WI38 (cell line): ENCODE measurements around the gene TSG101.

ENCODE experiments used
- H3K4me3 ChIP-seq: 2 replicates; pipeline ENCODE4 v1.5.1; 2011; ENCODE audit warnings: low read depth, mild to moderate bottlenecking, control low read depth, low read length
- TF ChIP-seq, protein P1 (sequence below): IDR thresholded peaks from 2 replicates; pipeline ENCODE4 v1.5.1; 2012; ENCODE audit warnings: low read depth, mild to moderate bottlenecking, control low read depth, low read length

The TSG101 gene

DNA sequence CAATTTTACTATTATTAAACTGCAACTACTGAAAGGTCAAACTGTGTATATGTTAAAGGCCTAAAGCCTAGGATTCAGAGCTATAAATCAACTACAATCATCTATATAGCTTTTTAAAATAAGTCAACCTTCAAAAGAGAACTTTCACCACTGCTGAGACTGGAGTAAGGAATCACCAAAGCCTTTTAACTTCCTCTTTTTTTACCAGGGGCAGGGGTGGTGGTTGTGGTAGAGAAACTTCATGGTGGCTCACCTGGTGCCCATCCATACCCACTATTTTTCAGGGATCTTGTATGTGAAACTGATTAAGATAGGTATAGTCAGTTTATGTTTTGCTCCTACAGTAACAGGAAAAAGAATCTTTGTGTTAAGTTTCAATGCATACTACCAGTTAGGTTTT lies 31.5 kb downstream of the TSG101 start:
- H3K4me3 ChIP-seq, result no peak overlapping the region
- TF ChIP-seq, protein P1, sequence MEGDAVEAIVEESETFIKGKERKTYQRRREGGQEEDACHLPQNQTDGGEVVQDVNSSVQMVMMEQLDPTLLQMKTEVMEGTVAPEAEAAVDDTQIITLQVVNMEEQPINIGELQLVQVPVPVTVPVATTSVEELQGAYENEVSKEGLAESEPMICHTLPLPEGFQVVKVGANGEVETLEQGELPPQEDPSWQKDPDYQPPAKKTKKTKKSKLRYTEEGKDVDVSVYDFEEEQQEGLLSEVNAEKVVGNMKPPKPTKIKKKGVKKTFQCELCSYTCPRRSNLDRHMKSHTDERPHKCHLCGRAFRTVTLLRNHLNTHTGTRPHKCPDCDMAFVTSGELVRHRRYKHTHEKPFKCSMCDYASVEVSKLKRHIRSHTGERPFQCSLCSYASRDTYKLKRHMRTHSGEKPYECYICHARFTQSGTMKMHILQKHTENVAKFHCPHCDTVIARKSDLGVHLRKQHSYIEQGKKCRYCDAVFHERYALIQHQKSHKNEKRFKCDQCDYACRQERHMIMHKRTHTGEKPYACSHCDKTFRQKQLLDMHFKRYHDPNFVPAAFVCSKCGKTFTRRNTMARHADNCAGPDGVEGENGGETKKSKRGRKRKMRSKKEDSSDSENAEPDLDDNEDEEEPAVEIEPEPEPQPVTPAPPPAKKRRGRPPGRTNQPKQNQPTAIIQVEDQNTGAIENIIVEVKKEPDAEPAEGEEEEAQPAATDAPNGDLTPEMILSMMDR, result no peak

DNA sequence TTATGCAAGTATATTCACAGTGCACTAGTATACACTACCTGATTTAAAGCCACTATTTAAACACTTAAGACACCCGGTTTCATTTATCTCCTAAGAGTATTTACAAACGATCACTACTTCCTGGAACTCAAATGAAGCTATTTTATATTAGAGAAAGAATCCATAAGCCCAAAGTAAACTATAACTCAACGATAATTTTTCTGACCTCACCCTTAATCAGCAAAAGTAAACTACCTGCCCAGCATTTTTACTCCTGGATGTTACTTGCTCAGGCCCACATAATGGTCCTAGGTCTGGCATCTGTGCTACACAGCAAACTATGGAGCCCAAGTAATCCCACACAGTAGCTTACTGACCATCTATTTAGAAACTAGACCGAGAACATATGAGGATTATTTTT lies 33.4 kb downstream of the TSG101 start:
- TF ChIP-seq, protein P1, result no peak
- H3K4me3 ChIP-seq, result no peak overlapping the region

DNA sequence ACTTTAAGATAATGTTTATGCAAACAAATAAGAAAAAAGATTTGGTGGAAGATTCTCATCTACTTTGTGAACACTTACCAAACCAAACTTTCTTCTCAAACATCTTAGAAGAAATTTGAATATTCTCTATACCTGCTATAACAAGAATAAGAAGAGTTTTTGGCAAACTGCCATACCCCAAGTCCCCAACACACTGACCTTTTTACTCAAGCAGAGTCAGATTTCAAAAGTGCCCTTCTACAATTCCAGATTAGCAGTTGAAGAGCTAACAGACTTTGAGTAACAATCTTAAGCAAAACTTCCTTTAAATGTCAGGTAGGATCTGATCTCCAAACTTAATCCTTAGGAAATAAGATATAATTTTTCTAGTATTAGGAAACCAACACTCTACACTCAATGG lies 33.9 kb downstream of the TSG101 start:
- no peak overlapping the region for H3K4me3 ChIP-seq
- TF ChIP-seq, protein P1, result no peak

DNA sequence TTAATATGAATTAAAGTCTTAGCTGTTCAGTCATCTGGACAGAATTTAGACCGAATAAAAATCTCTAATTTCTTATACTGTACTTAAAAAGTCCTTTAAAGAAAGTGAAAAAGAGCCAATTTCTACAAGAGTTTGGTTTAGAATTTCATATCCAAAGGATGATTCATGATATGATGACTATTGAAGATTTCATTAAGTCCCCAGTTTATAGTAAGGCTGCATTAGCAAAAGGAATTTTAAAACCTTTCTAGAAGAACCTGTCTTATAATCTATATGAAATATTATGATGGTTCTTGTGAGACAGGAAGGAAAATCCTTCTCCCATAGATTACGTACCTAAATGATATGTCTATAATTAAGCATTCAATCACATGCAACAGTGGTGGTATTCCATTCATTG lies 34.8 kb downstream of the TSG101 start:
- TF ChIP-seq, protein P1, result no peak
- no peak overlapping the region for H3K4me3 ChIP-seq

DNA sequence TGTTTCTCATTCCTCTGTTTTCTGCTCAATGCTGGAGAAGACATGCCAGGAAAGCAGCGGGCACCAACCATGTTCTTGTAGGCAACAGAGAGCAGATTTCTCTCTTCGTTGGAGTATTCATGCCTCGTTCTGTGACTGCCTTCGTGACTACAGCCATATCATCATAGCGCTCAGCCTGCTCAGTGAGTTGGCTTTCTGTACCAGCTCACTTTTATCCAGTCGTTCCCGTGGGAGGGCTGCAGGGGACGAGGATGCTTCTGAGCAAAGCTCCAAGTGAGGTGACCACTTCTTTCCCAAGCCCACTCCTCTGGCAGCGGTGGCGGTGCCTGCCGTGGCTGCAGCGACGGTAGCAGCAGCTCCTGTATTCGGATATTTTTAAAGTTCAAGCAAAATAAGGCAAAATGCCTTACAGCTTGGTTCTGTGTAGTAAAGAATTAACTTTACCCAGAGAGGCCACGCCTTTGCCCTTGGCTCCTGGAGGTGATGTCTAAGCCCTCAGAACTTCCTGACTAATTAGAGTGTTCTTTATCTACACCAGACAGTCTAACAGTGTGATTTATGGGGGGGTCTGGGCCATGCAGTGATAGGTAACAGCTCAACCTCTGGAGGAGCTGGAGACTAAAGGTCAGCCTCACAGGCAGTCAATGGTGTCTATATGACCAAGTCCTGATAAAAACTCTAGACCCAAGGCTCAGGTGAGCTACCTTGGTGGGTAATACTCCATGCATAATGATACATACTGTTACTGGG lies 35.8 kb downstream of the TSG101 start:
- TF ChIP-seq, protein P1, result no peak
- no peak overlapping the region for H3K4me3 ChIP-seq

DNA sequence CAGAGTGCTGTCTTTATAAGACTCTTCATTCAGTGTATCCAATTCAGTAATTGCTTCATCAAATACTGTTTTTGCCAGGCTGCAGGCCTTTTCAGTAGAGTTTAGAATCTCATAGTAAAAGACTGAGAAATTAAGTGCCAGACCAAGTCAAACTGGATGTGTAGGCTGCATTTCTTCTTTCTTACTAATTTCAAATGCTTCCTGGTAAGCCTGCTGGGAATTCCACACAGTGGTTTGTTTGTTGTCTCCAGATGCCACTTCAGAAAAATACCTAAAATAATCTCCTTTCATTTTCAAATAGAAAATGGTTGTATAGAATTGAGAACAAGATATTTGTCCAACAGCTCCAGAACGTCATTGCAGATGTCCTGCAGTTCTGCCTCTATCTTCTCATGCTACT lies 36.4 kb downstream of the TSG101 start:
- no peak overlapping the region for H3K4me3 ChIP-seq
- TF ChIP-seq, protein P1, result no peak

DNA sequence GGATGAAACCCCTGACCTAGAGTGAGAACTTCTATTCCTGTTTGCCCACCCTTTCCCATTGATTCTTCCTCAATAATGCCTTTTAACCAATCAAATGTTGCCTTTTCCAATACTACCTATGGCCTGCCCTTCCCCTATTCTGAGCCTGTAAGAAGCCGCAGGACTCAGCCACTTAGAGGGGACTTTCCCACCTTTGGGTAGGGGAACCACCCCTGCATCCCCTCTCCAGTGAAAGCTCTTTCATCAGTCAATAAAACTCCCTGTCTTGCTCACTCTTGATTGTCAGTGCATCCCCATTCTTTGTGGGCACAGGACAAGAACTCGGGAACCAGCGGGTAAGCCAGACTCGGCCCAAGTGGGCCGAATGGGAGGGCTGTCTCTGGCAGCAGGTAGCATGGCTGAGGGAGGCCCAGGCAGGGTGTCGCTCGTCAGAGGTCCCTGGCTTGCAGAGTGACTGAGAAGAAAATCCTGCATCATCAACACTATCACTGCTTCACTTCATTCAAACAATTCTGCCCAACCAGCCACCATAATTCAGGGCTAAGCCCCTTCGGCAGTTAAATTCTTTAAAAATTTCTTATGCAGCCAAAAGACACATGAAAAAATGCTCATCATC lies 40.7 kb downstream of the TSG101 start:
- no peak overlapping the region for H3K4me3 ChIP-seq
- TF ChIP-seq, protein P1, result no peak
